Measurements from ENCODE around the gene ABCC4.

ABCC4 gene

GRCh38 chr13:95155504-95155903, 145.7 kb downstream of the ABCC4 start:
- no peak for TF ChIP-seq CTCF (IDR thresholded peaks at IDR 0.05; ENCODE audit: low read depth, low read length)
- DNase-seq (ENCODE audit: low read depth, low spot score), result no peak
- H3K4me3 ChIP-seq (ENCODE audit: low read depth, low read length), result no peak overlapping the region
- in situ Hi-C loops (cut with HindIII; ENCODE audit: low sequenced_read_pairs), result no loop called here

GRCh38 chr13:95155093-95155492, 146.2 kb downstream of the ABCC4 start:
- no peak for DNase-seq (ENCODE audit: low read depth, low spot score)
- no peak for TF ChIP-seq CTCF (IDR thresholded peaks at IDR 0.05; ENCODE audit: low read depth, low read length)

GRCh38 chr13:95154413-95154886, 146.8 kb downstream of the ABCC4 start:
- no peak overlapping the region for H3K4me3 ChIP-seq (ENCODE audit: low read depth, low read length)
- no peak for TF ChIP-seq CTCF (IDR thresholded peaks at IDR 0.05; ENCODE audit: low read depth, low read length)
- DNase-seq (ENCODE audit: low read depth, low spot score), result no peak
- in situ Hi-C loops (cut with HindIII; ENCODE audit: low sequenced_read_pairs), result no loop called here

More at GRCh38 chr13:95155093-95155492, 146.2 kb downstream of the ABCC4 start:
- in situ Hi-C loops (cut with HindIII; ENCODE audit: low sequenced_read_pairs), result no loop called here
- H3K4me3 ChIP-seq (ENCODE audit: low read depth, low read length), result no peak overlapping the region

- DNase-seq (ENCODE audit: low read depth, low spot score), result peak; percentile 25
- H3K4me3 ChIP-seq (ENCODE audit: low read depth, low read length), result no peak overlapping the region
- in situ Hi-C loops (cut with HindIII; ENCODE audit: low sequenced_read_pairs), result no loop called here
- TF ChIP-seq CTCF (IDR thresholded peaks at IDR 0.05; ENCODE audit: low read depth, low read length), result no peak
These were observed 147.4 kb downstream of the ABCC4 start for GRCh38 chr13:95153647-95154412.

GRCh38 chr13:95151942-95152587, 149.2 kb downstream of the ABCC4 start:
- H3K4me3 ChIP-seq (ENCODE audit: low read depth, low read length), result no peak overlapping the region
- in situ Hi-C loops (cut with HindIII; ENCODE audit: low sequenced_read_pairs), result no loop called here
- no peak for TF ChIP-seq CTCF (IDR thresholded peaks at IDR 0.05; ENCODE audit: low read depth, low read length)
- DNase-seq (ENCODE audit: low read depth, low spot score), result no peak

- no peak overlapping the region for H3K4me3 ChIP-seq (ENCODE audit: low read depth, low read length)
- DNase-seq (ENCODE audit: low read depth, low spot score), result no peak
- in situ Hi-C loops (cut with HindIII; ENCODE audit: low sequenced_read_pairs), result no loop called here
- TF ChIP-seq CTCF (IDR thresholded peaks at IDR 0.05; ENCODE audit: low read depth, low read length), result no peak
These were observed 150.7 kb downstream of the ABCC4 start for GRCh38 chr13:95150555-95150954.

All from astrocyte of the spinal cord (primary cell).